WTC11 (cell line): ENCODE results near the gene PIGV. TPM values are rescaled to one million over a fixed set of nuclear protein-coding genes. Genes with fewer than 3 reads are reported as not detected.

Source experiments
- ATAC-seq: fragments of 200-7000 bp; cut with Tn5 transposase; 2 replicates; pipeline ENCODE4 v1.10.0; 2021; ENCODE audit warnings: mild to moderate bottlenecking, moderate library complexity
- CTCF ChIA-PET: fragments of 300-600 bp; sonication (Branson Sonifier 250); formaldehyde crosslinking; loops from one replicate; lab custom pipeline; 2021; ENCODE audit warnings: antibody characterized with exemption; lab: Charles Lee
- POLR2A ChIA-PET: fragments of 350-600 bp; sonication (Branson Sonifier 250); formaldehyde crosslinking; loops from one replicate; lab custom pipeline; 2021; ENCODE audit warnings: antibody characterized with exemption; lab: Charles Lee
- DNase-seq: peaks from one replicate; pipeline ENCODE4 v3.0.0; 2021; ENCODE audit warnings: low spot score
- H3K27ac Mint-ChIP-seq: 2 replicates; pipeline ENCODE4 v1.8.0; 2021; ENCODE audit warnings: mixed read lengths
- H3K27me3 Mint-ChIP-seq: 2 replicates; pipeline ENCODE4 v1.8.0; 2021; ENCODE audit warnings: low read depth, mild to moderate bottlenecking, moderate library complexity, mixed read lengths
- H3K36me3 Mint-ChIP-seq: 2 replicates; pipeline ENCODE4 v1.8.0; 2021; ENCODE audit warnings: mixed read lengths
- H3K4me1 Mint-ChIP-seq: 2 replicates; pipeline ENCODE4 v1.8.0; 2022; ENCODE audit warnings: mixed read lengths
- H3K4me3 Mint-ChIP-seq: 2 replicates; pipeline ENCODE4 v1.8.0; 2021; ENCODE audit warnings: mild to moderate bottlenecking, moderate library complexity, mixed read lengths
- H3K9me3 Mint-ChIP-seq: 2 replicates; pipeline ENCODE4 v1.8.0; 2021; ENCODE audit warnings: mixed read lengths
- CBFB ChIP-seq: sonication (generic); formaldehyde crosslinking; IDR thresholded peaks from 2 replicates; pipeline ENCODE4 v1.8.1; 2022; ENCODE audit warnings: mild to moderate bottlenecking, low read depth, missing genetic modification reagents
- CREM ChIP-seq: sonication (generic); formaldehyde crosslinking; IDR thresholded peaks from 2 replicates; pipeline ENCODE4 v1.8.1; 2022; ENCODE audit warnings: mild to moderate bottlenecking, missing genetic modification reagents, moderate library complexity
- FOXJ3 ChIP-seq: sonication (generic); formaldehyde crosslinking; IDR thresholded peaks from 2 replicates; pipeline ENCODE4 v1.9.0; 2021; ENCODE audit warnings: missing genetic modification reagents, mild to moderate bottlenecking, borderline replicate concordance
- FOXP1 ChIP-seq: sonication (generic); formaldehyde crosslinking; IDR thresholded peaks from 2 replicates; pipeline ENCODE4 v1.8.0; 2022; ENCODE audit warnings: missing genetic modification reagents, mild to moderate bottlenecking, moderate library complexity, borderline replicate concordance
- HMGA2 ChIP-seq: fragments of 250-450 bp; sonication (Bioruptor Pico); IDR thresholded peaks from 2 replicates; pipeline ENCODE4 v1.4.0; 2021; ENCODE audit warnings: mild to moderate bottlenecking, moderate library complexity
- JAZF1 ChIP-seq: fragments of 250-450 bp; sonication (Bioruptor Pico); IDR thresholded peaks from 2 replicates; pipeline ENCODE4 v1.9.0; 2021; ENCODE audit warnings: moderate library complexity, mild to moderate bottlenecking, inconsistent platforms
- JUN ChIP-seq: sonication (generic); formaldehyde crosslinking; IDR thresholded peaks from 2 replicates; pipeline ENCODE4 v1.8.0; 2023; ENCODE audit warnings: mild to moderate bottlenecking, missing genetic modification reagents
- MXD4 ChIP-seq: fragments of 250-450 bp; sonication (Bioruptor Pico); IDR thresholded peaks from 2 replicates; pipeline ENCODE4 v1.8.0; 2021; ENCODE audit warnings: mild to moderate bottlenecking, moderate library complexity, borderline replicate concordance
- MYBL2 ChIP-seq: sonication (generic); formaldehyde crosslinking; IDR thresholded peaks from 2 replicates; pipeline ENCODE4 v1.8.1; 2023; ENCODE audit warnings: mild to moderate bottlenecking, moderate library complexity, missing genetic modification reagents
- NFE2L1 ChIP-seq: sonication (generic); formaldehyde crosslinking; IDR thresholded peaks from 2 replicates; pipeline ENCODE4 v1.8.1; 2023; ENCODE audit warnings: missing genetic modification reagents
- NR1H2 ChIP-seq: sonication (generic); formaldehyde crosslinking; IDR thresholded peaks from 2 replicates; pipeline ENCODE4 v1.9.0; 2021; ENCODE audit warnings: mild to moderate bottlenecking, moderate library complexity, missing genetic modification reagents
- NR2C2 ChIP-seq: sonication (generic); formaldehyde crosslinking; IDR thresholded peaks from 2 replicates; pipeline ENCODE4 v1.8.0; 2022; ENCODE audit warnings: mild to moderate bottlenecking, missing genetic modification reagents
- NR3C1 ChIP-seq: sonication (generic); formaldehyde crosslinking; conservative IDR thresholded peaks from 2 replicates; pipeline ENCODE4 v1.8.1; 2023; ENCODE audit warnings: low read depth, mild to moderate bottlenecking, missing genetic modification reagents
- OVOL2 ChIP-seq: fragments of 250-450 bp; sonication (Bioruptor Pico); IDR thresholded peaks from 2 replicates; pipeline ENCODE4 v1.9.0; 2021; ENCODE audit warnings: mild to moderate bottlenecking, borderline replicate concordance
- SMAD3 ChIP-seq: sonication (generic); formaldehyde crosslinking; IDR thresholded peaks from 2 replicates; pipeline ENCODE4 v1.8.0; 2022; ENCODE audit warnings: missing genetic modification reagents, mild to moderate bottlenecking, borderline replicate concordance
- SOX15 ChIP-seq: fragments of 250-450 bp; sonication (Bioruptor Pico); IDR thresholded peaks from 2 replicates; pipeline ENCODE4 v1.9.0; 2021; ENCODE audit warnings: mild to moderate bottlenecking
- SP1 ChIP-seq: sonication (generic); formaldehyde crosslinking; conservative IDR thresholded peaks from 2 replicates; pipeline ENCODE4 v1.8.1; 2022; ENCODE audit warnings: missing genetic modification reagents
- ZNF317 ChIP-seq: sonication (generic); formaldehyde crosslinking; IDR thresholded peaks from 2 replicates; pipeline ENCODE4 v1.8.1; 2023; ENCODE audit warnings: low read depth, mild to moderate bottlenecking, moderate library complexity, missing genetic modification reagents, borderline replicate concordance
- ZNF423 ChIP-seq: fragments of 250-450 bp; sonication (Bioruptor Pico); IDR thresholded peaks from 2 replicates; pipeline ENCODE4 v2.1.2; 2022; ENCODE audit warnings: mild to moderate bottlenecking, moderate library complexity
- total RNA-seq: library from RNA; stranded (reverse); gene quantifications from 3 replicates; pipeline ENCODE4 v1.2.3, GENCODE V29; 2021
- TF ChIP-seq, protein P1 (sequence below): sonication (generic); formaldehyde crosslinking; IDR thresholded peaks from 2 replicates; pipeline ENCODE4 v1.8.0; 2022; ENCODE audit warnings: missing genetic modification reagents
- TF ChIP-seq, protein P2 (sequence below): sonication (generic); formaldehyde crosslinking; IDR thresholded peaks from 2 replicates; pipeline ENCODE4 v1.8.1; 2023; ENCODE audit warnings: mild to moderate bottlenecking, missing genetic modification reagents
- TF ChIP-seq, protein P3 (sequence below): sonication (generic); formaldehyde crosslinking; IDR thresholded peaks from 2 replicates; pipeline ENCODE4 v1.8.1; 2023; ENCODE audit warnings: mild to moderate bottlenecking, missing genetic modification reagents, moderate library complexity
- TF ChIP-seq, protein P4 (sequence below): sonication (generic); formaldehyde crosslinking; IDR thresholded peaks from 2 replicates; pipeline ENCODE4 v1.8.0; 2022; ENCODE audit warnings: mild to moderate bottlenecking, missing genetic modification reagents

The PIGV gene
- total RNA-seq, 1 experiment from 2014 or later, result 15.0 TPM

DNA sequence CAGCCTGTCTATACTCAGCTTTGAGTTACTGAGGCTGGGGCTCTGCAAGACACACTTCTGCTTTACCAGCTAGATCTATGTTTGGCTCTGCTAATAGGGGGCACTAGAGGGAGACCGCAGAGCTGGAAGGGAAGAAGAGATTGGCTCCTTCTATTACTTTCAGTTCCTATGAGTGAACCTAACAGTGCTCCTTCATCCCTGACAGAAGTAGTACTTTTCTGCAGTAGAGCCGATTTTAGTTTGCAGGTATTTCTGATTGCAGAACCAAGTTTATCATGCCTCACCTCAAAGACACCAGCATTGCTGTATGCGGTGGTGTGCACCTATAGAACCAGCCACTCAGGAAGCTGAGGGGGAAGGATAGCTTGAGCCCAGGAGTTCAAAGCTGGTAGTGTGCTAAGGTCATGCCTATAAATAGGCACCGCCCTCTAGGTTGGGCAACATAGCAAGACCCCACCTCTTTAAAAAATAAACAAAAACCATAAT lies 33.1 kb downstream of the PIGV start (continued):
- TF ChIP-seq, protein P1, sequence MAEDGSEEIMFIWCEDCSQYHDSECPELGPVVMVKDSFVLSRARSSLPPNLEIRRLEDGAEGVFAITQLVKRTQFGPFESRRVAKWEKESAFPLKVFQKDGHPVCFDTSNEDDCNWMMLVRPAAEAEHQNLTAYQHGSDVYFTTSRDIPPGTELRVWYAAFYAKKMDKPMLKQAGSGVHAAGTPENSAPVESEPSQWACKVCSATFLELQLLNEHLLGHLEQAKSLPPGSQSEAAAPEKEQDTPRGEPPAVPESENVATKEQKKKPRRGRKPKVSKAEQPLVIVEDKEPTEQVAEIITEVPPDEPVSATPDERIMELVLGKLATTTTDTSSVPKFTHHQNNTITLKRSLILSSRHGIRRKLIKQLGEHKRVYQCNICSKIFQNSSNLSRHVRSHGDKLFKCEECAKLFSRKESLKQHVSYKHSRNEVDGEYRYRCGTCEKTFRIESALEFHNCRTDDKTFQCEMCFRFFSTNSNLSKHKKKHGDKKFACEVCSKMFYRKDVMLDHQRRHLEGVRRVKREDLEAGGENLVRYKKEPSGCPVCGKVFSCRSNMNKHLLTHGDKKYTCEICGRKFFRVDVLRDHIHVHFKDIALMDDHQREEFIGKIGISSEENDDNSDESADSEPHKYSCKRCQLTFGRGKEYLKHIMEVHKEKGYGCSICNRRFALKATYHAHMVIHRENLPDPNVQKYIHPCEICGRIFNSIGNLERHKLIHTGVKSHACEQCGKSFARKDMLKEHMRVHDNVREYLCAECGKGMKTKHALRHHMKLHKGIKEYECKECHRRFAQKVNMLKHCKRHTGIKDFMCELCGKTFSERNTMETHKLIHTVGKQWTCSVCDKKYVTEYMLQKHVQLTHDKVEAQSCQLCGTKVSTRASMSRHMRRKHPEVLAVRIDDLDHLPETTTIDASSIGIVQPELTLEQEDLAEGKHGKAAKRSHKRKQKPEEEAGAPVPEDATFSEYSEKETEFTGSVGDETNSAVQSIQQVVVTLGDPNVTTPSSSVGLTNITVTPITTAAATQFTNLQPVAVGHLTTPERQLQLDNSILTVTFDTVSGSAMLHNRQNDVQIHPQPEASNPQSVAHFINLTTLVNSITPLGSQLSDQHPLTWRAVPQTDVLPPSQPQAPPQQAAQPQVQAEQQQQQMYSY, result no peak
- TF ChIP-seq NR2C2 (CRISPR knock-in tag) (no peak), CBFB (CRISPR knock-in tag) (no peak), SMAD3 (CRISPR knock-in tag) (no peak), FOXJ3 (CRISPR knock-in tag) (no peak)

DNA sequence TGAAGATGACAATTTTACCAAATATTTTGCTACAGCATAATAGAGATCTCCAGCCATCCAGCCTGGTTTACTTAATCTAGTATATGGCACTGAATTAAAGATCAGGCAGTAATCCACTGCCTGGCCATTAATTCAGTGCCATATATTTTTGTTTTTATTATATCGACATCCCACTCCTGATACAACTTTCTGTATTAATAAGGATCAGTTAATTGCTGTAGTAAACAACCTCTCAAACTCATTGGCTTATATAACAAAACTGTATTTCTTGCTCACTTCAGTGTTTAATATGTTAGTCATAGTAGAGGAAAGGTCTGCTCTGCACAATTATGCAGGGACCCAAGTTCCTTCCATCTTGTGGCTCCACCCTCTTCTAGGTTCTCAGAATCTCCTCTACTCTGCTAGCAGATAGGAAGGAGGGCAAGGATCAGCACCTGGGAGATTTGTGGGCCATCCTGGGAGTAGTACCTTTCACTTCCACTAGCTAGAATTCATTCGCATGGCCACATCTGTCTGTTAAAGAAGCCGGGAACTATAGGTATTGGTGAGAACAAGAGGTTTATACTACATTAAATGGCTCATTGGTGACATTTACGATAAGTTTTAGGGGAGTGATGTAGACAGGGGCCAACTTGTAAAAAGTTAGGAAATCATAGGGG lies 35.1 kb downstream of the PIGV start:
- CTCF ChIA-PET, result interaction anchor here (0.7 to 1.4 kb wide), 8 partner anchors 10 to 931 kb away, joined by 3 to 10 read pairs (median 3); no protein-coding TSS in a partner anchor
- peak; percentile 19; the same call in 1 of the 2 replicates for ATAC-seq

DNA sequence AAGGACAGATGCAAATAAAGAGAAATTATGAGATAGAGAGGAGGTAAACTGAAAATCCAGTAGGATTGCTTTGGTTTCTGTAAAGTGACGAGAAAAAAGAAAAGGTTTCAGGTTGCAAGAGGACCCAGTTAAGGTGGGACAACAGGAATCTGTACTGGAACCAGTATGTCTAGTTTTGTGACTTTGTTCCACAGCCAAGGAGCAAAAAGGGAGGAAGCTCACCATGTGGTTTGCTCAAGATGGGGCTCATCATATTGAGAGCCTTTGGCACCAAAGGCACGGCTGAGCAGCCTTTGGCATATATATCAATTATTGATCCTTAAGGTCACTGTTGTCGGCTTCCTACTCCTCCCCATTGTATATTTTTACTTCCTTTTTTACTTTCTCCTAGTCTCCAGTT lies 37.0 kb downstream of the PIGV start:
- Mint-ChIP-seq H3K4me1 (peaks cover 35% of the 10 kb centered on the region), H3K27ac (no peak overlapping the region), H3K27me3 (peaks cover 2% of the 10 kb centered on the region; the same call in 1 of the 2 replicates), H3K36me3 (no peaks in the 10 kb centered on the region; the same call in 1 of the 2 replicates), H3K4me3 (no peak overlapping the region), H3K9me3 (peaks cover 6% of the 10 kb centered on the region)
- DNase-seq (no peak), ATAC-seq (no peak)
- TF ChIP-seq JAZF1 (CRISPR knock-in tag) (no peak), MXD4 (CRISPR knock-in tag) (no peak), HMGA2 (CRISPR knock-in tag) (no peak), SOX15 (CRISPR knock-in tag) (no peak), NR3C1 (CRISPR knock-in tag) (no peak), NFE2L1 (no peak), SP1 (no peak), JUN (CRISPR knock-in tag) (no peak), NR2C2 (CRISPR knock-in tag) (no peak), MYBL2 (no peak), OVOL2 (CRISPR knock-in tag) (no peak)
- TF ChIP-seq, protein P2, sequence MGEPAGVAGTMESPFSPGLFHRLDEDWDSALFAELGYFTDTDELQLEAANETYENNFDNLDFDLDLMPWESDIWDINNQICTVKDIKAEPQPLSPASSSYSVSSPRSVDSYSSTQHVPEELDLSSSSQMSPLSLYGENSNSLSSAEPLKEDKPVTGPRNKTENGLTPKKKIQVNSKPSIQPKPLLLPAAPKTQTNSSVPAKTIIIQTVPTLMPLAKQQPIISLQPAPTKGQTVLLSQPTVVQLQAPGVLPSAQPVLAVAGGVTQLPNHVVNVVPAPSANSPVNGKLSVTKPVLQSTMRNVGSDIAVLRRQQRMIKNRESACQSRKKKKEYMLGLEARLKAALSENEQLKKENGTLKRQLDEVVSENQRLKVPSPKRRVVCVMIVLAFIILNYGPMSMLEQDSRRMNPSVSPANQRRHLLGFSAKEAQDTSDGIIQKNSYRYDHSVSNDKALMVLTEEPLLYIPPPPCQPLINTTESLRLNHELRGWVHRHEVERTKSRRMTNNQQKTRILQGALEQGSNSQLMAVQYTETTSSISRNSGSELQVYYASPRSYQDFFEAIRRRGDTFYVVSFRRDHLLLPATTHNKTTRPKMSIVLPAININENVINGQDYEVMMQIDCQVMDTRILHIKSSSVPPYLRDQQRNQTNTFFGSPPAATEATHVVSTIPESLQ (CRISPR knock-in tag), result no peak
- TF ChIP-seq, protein P3, sequence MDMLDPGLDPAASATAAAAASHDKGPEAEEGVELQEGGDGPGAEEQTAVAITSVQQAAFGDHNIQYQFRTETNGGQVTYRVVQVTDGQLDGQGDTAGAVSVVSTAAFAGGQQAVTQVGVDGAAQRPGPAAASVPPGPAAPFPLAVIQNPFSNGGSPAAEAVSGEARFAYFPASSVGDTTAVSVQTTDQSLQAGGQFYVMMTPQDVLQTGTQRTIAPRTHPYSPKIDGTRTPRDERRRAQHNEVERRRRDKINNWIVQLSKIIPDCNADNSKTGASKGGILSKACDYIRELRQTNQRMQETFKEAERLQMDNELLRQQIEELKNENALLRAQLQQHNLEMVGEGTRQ (CRISPR knock-in tag), result no peak
- CTCF ChIA-PET, result interaction anchor here (2.2 kb wide), 1 partner anchor 31 kb away, joined by 8 read pairs; no protein-coding TSS in a partner anchor
- POLR2A ChIA-PET, result no interaction called here

More for the DNA sequence above, 35.1 kb downstream of the PIGV start:
- Mint-ChIP-seq H3K4me1 (peaks cover 23% of the 10 kb centered on the region), H3K36me3 (peaks cover 3% of the 10 kb centered on the region), H3K9me3 (peaks cover 8% of the 10 kb centered on the region), H3K4me3 (no peak overlapping the region), H3K27me3 (peaks cover 7% of the 10 kb centered on the region), H3K27ac (no peak overlapping the region)
- no peak for TF ChIP-seq ZNF423 (CRISPR knock-in tag)
- no peak for TF ChIP-seq SP1
- TF ChIP-seq NR1H2 (CRISPR knock-in tag), result no peak
- TF ChIP-seq ZNF317, result no peak
- no peak for TF ChIP-seq FOXP1
- TF ChIP-seq, protein P4, sequence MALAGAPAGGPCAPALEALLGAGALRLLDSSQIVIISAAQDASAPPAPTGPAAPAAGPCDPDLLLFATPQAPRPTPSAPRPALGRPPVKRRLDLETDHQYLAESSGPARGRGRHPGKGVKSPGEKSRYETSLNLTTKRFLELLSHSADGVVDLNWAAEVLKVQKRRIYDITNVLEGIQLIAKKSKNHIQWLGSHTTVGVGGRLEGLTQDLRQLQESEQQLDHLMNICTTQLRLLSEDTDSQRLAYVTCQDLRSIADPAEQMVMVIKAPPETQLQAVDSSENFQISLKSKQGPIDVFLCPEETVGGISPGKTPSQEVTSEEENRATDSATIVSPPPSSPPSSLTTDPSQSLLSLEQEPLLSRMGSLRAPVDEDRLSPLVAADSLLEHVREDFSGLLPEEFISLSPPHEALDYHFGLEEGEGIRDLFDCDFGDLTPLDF (CRISPR knock-in tag), result no peak
- no peak for TF ChIP-seq CREM (CRISPR knock-in tag)
- TF ChIP-seq, protein P2 (CRISPR knock-in tag), result no peak
- DNase-seq, result no peak
- POLR2A ChIA-PET, result interaction anchor here (0.8 kb wide), 1 partner anchor 42 kb away, joined by 3 read pairs; no protein-coding TSS in a partner anchor
